GM19463 (cell line): Measurements from ENCODE around the gene CLEC12A.
"Not testable (repeated sequence)": the region's sequence is repeated elsewhere in the genome, so short reads cannot be mapped to it uniquely, and the experiment has no call there.

Source experiments
- ATAC-seq: cut with Tn5 transposase; IDR thresholded peaks from one replicate; pipeline ENCODE4 v1.9.1; 2021; ENCODE audit warnings: mild to moderate bottlenecking, moderate library complexity; ENCODE audit not compliant: unreplicated experiment

Gene CLEC12A

GRCh38 chr12:9961901-9962300 lies 9.3 kb upstream of the CLEC12A start:
- ATAC-seq, result no peak

DNA sequence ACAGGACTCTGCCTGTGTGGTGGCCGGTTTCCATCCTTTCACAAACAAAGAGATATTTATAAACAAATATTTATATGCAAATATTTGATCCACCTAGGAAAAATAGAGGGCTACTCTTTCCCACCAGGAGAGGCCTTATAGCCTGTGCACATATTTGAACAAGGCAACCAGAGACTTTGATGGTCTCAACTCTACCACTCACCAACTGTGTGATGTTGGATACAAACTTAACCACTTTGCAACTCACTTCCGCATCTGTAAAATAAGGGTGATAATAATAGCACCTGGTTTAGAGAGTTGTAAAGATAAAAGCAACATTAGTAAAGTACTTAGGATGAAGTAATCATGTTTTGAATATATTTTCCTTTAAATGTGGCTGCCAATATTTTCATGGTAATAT lies 1.5 kb upstream of the CLEC12A start:
- no peak for ATAC-seq

DNA sequence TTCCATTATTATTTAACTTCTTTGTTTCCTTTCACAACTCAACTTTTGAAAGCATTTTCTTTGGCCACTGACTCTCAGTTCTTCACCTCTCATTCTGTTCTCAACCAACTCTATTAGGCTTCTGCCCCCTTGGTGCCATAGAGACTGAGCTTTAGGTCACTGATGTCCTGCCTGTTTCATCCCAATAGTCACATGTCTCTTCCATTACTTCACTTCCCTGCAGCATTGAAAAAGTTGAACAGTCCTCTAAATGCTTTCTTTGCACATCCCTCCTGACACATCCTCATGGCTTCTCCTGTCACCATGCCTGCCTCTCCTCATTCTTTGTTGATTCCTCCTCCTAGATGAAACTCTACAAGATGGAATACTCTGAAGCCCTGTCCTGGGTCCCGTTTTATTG lies 2.7 kb downstream of the CLEC12A start:
- ATAC-seq, result no peak

DNA sequence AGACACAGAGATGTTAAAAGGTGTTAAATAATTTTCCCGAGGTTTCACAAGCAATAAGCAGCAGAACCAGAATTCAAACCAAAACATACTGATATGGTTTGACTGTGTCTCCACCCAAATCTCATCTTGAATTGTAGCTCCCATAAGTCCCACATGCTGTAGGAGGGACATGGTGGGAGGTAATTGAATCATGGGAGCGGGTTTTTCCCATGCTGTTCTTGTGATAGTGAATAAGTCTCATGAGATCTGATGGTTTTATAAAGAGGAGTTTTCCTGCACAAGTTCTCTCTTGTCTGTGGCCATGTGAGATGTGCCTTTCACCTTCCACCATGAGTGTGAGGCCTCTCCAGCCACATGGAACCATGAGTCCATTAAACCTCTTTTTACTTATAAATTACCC lies 3.5 kb downstream of the CLEC12A start:
- not testable (repeated sequence) for ATAC-seq

GRCh38 chr12:9975614-9976013 lies 4.4 kb downstream of the CLEC12A start:
- ATAC-seq, result no peak

- not testable (repeated sequence) for ATAC-seq
These were observed 5.4 kb downstream of the CLEC12A start for GRCh38 chr12:9976626-9977025.

- ATAC-seq, result no peak
These were observed 6.7 kb downstream of the CLEC12A start for GRCh38 chr12:9977916-9978315.

DNA sequence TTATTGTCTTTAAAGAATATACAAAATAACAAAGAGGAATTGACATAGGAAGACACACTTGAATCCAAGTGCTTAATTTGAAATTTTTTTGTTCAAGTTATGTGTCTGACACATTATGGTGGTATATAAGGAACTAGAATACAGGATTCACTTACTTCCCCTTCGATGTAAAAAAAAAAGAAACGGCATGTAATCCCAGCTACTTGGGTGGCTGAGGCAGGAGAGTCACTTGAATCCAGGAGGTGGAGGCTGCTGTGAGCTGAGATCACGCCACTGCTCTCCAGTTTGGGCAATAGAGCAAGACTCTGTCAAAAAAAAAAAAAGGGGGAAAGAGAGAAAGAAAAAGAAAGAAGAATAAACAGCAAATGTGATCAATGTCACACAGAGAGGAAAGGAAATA lies 8.9 kb downstream of the CLEC12A start:
- ATAC-seq, result no peak

DNA sequence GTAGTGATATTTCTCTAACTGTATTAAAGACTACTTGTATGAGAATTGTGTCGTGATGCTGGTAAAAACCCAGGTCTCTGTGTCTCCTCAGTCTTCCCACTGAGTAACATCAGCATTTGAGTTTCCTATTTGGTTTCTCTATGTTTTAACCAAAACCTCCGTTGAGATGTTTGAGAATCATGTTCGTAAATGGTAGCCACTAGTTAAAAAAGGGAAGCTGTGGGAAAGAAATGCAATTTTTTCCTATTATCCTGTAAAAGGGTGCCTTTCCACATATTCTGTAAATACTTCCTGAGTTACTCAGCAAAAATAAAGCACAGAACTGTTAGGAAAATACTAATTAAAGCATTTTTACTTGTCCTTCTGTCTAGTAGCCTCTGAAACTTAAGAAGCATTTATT lies 20.7 kb downstream of the CLEC12A start:
- ATAC-seq, result no peak

DNA sequence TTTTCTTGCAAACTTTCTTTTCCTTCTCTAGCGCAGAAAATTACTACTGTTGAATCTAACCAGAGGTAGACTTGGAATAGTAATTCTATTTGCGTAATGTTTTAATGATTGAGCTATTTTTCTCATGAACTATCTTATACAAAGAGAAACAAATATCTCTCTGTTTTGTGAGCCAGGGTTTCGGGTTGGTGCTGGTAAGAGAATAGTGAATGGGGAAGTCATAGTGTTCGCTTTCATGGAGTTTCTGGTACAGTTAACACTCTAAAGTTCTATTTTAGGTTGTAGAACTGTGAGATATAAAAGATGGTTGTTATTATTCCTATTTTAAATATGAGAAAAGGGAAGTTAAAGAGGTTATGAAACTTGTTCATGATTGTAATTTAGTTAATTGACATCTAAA lies 21.1 kb downstream of the CLEC12A start:
- no peak for ATAC-seq

DNA sequence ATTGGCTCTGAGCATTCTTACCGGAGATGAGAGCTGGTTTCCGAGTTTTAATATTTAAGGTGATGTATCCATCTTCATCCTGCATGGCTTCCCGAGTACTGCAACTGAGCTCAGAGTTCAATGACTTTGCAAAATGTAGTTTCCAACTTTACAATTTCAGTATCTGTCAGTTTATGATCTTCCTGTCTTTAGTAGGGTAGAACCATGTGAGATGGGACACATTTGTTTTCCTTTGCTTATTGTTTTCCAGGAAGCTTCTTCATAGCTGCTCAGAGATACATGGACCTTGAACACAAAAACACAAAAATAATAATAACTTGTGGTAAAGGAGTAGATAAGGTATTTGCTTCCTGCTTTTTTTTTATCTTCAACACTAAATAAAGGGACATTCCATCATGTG lies 27.8 kb downstream of the CLEC12A start, which contains the start of gene CLEC1B:
TSS of gene CLEC1B (minus strand) at position 106 of the 400 bp plus-strand sequence. CDS start at position 85, 21 bp downstream.
- ATAC-seq, result no peak

DNA sequence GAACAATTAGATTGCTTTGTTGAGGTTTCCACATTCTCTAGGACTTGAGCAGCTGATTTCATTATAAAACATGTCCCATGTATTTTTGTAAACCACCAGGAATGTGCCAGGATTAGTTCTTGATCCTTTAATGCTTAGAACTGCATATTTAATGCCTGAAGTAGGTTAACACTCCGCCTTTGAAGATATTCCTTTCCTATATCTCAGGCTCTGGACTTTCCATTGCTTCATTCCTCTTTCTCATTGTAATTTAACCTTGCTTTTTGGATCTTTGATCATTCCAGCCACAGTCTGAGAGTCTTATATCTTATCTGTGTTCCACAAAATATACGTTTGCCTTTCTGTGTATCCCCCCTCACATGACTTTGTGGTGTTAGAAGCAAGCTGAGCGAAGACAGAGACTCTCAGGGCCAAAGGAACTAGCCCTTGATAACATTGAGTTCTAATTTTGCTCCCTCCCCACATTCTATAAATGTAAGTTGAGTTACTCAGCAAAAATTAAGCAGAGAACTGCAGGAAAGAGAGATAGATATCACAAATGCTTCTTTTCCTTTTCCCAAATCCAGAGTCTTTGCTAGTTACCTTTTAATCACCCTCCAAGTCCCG lies 30.1 kb downstream of the CLEC12A start:
- ATAC-seq, result no peak

DNA sequence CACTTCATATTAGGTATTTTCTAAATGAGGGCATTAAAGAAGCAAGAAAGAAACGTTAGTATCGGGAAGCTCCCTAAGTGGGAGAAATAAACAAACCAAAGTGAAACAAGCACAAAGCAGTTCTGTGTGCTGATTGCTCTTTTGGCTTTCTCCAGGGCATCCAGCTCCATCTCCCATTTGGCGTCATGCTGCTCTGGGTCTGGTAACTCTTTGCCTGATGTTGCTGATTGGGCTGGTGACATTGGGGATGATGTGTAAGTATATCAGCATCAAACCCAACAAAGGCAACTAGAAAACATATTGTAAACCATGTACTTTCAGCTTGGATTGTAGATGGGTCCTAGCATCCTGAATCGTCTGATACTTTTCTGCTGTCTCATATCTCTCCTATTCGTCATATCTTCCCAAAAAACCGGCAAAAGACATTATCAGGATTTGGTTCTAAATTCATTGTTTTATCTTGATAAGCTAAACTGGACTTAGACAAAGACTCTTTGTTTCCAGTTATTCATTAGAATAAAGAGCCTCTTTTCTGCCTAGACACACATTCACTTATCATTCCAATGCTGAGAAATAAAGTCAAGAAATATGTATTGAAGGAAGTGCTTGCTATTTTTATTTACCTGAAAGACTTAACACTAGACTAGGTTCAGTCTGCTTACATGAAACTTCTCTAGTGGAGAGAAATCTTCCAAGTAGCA lies 41.6 kb downstream of the CLEC12A start:
- no peak for ATAC-seq

- no peak for ATAC-seq
These were observed 44.2 kb downstream of the CLEC12A start for GRCh38 chr12:10015450-10015849.

DNA sequence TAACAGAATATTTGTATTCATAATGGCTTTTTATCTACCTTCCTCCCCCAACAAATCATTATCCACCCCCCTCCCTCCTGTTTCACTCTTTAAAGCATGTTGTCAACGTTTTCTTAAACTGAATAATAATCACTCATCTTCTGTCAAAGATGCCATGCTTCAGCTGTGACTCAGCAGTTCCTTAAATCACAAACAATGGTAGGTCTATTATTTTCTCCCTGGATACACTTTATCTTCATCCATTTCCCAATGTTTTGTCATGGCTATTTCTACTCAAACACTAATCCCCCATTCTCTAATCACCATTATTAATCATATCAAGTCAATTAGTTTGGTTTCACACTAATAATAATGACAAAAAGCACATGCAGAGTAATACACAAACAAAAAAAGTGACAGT lies 45.7 kb downstream of the CLEC12A start:
- no peak for ATAC-seq

DNA sequence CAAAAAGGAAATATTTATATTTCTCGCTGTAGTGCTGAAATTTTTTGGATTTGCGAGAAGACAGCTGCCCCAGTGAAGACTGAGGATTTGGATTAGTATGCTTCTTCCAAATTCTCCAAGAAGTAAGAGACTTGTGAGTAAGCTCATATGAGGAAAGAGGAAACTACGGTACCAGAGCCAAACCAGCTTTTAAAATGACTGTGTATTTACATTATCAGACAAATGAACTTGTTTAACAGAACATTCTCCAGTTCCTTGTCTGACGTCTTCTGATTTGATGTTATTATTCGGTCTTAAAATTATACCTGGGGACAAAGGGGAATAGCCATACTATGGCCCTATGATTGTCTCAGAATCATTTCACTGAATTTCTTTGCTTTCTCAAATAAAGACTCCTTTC lies 47.2 kb downstream of the CLEC12A start:
- ATAC-seq, result no peak

GRCh38 chr12:10021342-10021741 lies 50.1 kb downstream of the CLEC12A start:
- no peak for ATAC-seq

DNA sequence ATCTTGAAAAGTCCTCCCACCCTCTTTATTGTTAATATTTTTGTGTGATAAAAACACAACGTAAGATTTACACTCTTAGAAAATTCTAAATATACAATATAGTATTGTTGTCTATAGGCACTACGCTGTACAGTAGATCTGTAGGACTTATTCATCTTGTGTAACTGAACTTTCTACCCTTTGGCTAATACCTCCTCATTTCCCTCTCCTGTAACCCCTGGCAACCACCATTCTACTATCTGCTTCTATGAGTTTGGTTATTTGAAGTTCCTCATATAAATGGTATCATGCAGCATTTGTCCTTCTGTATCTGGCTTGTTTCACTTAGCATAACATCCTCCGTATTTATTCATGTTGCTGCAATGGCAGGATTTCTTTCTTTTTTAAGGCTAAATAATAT lies 54.0 kb downstream of the CLEC12A start:
- no peak for ATAC-seq

GRCh38 chr12:10026666-10027065 lies 55.5 kb downstream of the CLEC12A start:
- ATAC-seq, result not testable (repeated sequence)

GRCh38 chr12:10027311-10027710 lies 56.1 kb downstream of the CLEC12A start:
- no peak for ATAC-seq

GRCh38 chr12:10027721-10028120 lies 56.5 kb downstream of the CLEC12A start:
- no peak for ATAC-seq

- no peak for ATAC-seq
These were observed 59.2 kb downstream of the CLEC12A start, which contains the start of gene CLEC9A for GRCh38 chr12:10030446-10030845. CLEC9A (plus strand) TSS chr12:10030682; CDS start chr12:10052688, 22,006 bp downstream.

DNA sequence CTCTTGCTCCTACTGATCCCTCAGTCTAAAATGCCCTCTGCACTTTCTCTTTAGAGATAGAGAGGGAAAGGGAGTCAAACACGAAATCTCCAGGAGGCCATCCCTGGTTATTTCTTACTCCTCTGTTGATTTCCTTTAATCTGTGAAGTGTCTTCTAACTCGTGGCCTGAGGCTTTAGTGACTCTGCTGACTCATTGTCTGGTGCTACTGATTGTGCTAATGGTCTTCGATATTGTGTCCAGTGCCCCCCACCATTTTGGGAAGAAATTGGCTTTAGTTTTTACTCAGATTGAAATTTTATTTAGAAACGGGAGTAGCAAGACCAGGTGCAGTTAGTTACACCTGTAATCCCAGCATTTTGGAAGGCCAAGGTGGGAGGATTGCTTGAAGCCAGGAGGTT lies 60.1 kb downstream of the CLEC12A start:
- no peak for ATAC-seq
